Right lobe of liver (tissue), 6 donors: ENCODE results near the gene TRIL. TPM values are rescaled to one million over a fixed set of nuclear protein-coding genes. Genes with fewer than 3 reads are reported as not detected.

Experiments used
- ATAC-seq, 4 donors: fragments of 200-7000 bp; cut with Tn5 transposase; one replicate each; pipeline ENCODE4 v1.9.1; 2020; ENCODE audit warnings: mild to moderate bottlenecking in 4 of 4, moderate library complexity in 4 of 4
- DNase-seq, 3 donors: peaks; one replicate each; pipeline ENCODE4 v3.0.0-alpha.2; 2020
- H3K27ac ChIP-seq, 3 donors: fragments of 200-600 bp; one replicate each; pipeline ENCODE4 v1.8.0; 2022
- H3K27me3 ChIP-seq, 2 donors: fragments of 200-600 bp; one replicate each; pipeline ENCODE4 v1.8.0; 2022
- H3K36me3 ChIP-seq, 4 donors: fragments of 200-600 bp; sonication (generic) in 1 of 4; one replicate each; pipeline versions ENCODE4 v1.5.1 to v1.8.0; 2017 to 2022; ENCODE audit warnings: control low read depth in 1 of 4
- H3K4me1 ChIP-seq, 4 donors: fragments of 200-600 bp; sonication (generic) in 1 of 4; one replicate each; pipeline versions ENCODE4 v1.5.1 to v1.8.0; 2017 to 2022; ENCODE audit warnings: control low read depth in 1 of 4
- H3K4me3 ChIP-seq, 3 donors: fragments of 200-600 bp; one replicate each; pipeline ENCODE4 v1.8.0; 2022
- H3K9me3 ChIP-seq, 4 donors: fragments of 200-600 bp; sonication (generic) in 1 of 4; one replicate each; pipeline versions ENCODE4 v1.5.1 to v1.8.0; 2017 to 2022; ENCODE audit warnings: control low read depth in 1 of 4
- POLR2A ChIP-seq: fragments of 450-650 bp; IDR thresholded peaks from one replicate; pipeline ENCODE4 v1.6.1; 2017; ENCODE audit warnings: antibody characterized with exemption, mild to moderate bottlenecking
- WGBS: methylation state at CpG from one replicate; pipeline ENCODE4 v1.1.6; 2018; ENCODE audit warnings: low coverage, low lambda C conversion rate; ENCODE audit not compliant: insufficient coverage; ENCODE audit errors: missing lambda C conversion rate; 5-methylcytosine and 5-hydroxymethylcytosine counted together
- intact Hi-C, 2 donors: fragments of 100-400 bp; cut with DNase I; formaldehyde crosslinking; loops; one replicate each; pipeline versions ENCODE4 v1.11.2 to v1.14.1; 2022
- total RNA-seq, 6 experiments: library from RNA; depleted of rRNA in 2 of 6; stranded (reverse); fragments of >200 nt in 2 of 6; fragmentation: NEBNext Ultra II Directional in 3 of 6; extraction: Animal tissue kit (Norgen Biotek cat#: 25700) in 3 of 6; gene quantifications; one replicate each; pipeline versions ENCODE4 v1.1.0 to v1.2.4, GENCODE V29; 2016 to 2023
- TF ChIP-seq, protein P1 (sequence below), 4 donors: fragments of 200-600 bp in 3 of 4; fragments of 450-650 bp in 1 of 4; IDR thresholded peaks; one replicate each; pipeline versions ENCODE4 v1.5.1 to v1.8.0; 2016 to 2022; ENCODE audit warnings: antibody characterized with exemption in 4 of 4, mild to moderate bottlenecking in 2 of 4
- donor health status: DM: no; HTN: yes; CAD: no.
- donor health status: DM: no; HTN: no; CAD: no.
- donor health status: DM: no; HTN: no; CAD: no.
- donor health status: DM: no; HTN: yes; CAD: no.
- donor health status: DM: no; HTN: yes; CAD: no.

The TRIL gene
- total RNA-seq, 6 experiments from 2014 or later: 0.12 to 0.29 (median 0.21) TPM

DNA sequence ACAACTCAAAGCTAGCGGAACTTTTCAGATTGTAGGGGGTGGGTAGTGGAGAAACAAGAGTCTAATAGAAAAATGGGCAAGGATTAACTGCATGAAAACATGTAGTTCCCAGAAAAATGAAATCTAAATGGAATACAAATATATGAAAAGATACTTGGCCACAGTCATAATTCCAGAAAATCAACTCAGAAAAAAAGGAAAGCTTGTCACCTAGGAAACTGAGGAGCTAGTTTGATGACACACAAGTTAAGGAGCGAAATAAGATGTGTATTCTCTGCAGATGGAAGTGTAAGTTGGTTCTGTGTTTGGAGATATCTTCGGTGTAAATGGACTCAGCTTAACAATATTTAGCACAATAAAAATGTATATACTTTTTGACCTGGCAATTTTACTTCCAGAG lies 52.7 kb downstream of the TRIL start:
- no peaks in the 10 kb centered on the region for H3K27me3 ChIP-seq
- DNase-seq (no peak), ATAC-seq (no peak)
- H3K4me1 ChIP-seq: peaks cover 0 to 5% (median 0%) of the 10 kb centered on the region in 4 donors
- no peaks in the 10 kb centered on the region for H3K36me3 ChIP-seq
- TF ChIP-seq POLR2A: no peak
- TF ChIP-seq, protein P1, sequence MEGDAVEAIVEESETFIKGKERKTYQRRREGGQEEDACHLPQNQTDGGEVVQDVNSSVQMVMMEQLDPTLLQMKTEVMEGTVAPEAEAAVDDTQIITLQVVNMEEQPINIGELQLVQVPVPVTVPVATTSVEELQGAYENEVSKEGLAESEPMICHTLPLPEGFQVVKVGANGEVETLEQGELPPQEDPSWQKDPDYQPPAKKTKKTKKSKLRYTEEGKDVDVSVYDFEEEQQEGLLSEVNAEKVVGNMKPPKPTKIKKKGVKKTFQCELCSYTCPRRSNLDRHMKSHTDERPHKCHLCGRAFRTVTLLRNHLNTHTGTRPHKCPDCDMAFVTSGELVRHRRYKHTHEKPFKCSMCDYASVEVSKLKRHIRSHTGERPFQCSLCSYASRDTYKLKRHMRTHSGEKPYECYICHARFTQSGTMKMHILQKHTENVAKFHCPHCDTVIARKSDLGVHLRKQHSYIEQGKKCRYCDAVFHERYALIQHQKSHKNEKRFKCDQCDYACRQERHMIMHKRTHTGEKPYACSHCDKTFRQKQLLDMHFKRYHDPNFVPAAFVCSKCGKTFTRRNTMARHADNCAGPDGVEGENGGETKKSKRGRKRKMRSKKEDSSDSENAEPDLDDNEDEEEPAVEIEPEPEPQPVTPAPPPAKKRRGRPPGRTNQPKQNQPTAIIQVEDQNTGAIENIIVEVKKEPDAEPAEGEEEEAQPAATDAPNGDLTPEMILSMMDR (IDR thresholded peaks at IDR 0.05): no peak
- H3K27ac ChIP-seq: no peak overlapping the region
- no peaks in the 10 kb centered on the region for H3K9me3 ChIP-seq
- H3K4me3 ChIP-seq: no peak overlapping the region
- intact Hi-C loops: no loop called here
- 92% methylated on average over 3 of the region's 3 CpGs for WGBS

- Histone ChIP-seq H3K27ac (peak overlapping the region; percentile 48 to 75 (median 55)), H3K4me1 (peaks cover 0 to 5% (median 0%) of the 10 kb centered on the region in 4 donors), H3K36me3 (no peaks in the 10 kb centered on the region), H3K4me3 (peak overlapping the region; percentile 37 to 48 (median 40)), H3K9me3 (no peaks in the 10 kb centered on the region), H3K27me3 (no peaks in the 10 kb centered on the region)
- DNase-seq (peak in 1 of 3 donors; percentile 54), ATAC-seq (peak; percentile 67 to 77 (median 74))
- intact Hi-C loops: no loop called here
- TF ChIP-seq, protein P1 (IDR thresholded peaks at IDR 0.05): no peak
- no peak for TF ChIP-seq POLR2A
- 30% methylated on average over 10 of the region's 10 CpGs for WGBS
Measured at GRCh38 chr7:28904578-28905048, 53.5 kb downstream of the TRIL start.

DNA sequence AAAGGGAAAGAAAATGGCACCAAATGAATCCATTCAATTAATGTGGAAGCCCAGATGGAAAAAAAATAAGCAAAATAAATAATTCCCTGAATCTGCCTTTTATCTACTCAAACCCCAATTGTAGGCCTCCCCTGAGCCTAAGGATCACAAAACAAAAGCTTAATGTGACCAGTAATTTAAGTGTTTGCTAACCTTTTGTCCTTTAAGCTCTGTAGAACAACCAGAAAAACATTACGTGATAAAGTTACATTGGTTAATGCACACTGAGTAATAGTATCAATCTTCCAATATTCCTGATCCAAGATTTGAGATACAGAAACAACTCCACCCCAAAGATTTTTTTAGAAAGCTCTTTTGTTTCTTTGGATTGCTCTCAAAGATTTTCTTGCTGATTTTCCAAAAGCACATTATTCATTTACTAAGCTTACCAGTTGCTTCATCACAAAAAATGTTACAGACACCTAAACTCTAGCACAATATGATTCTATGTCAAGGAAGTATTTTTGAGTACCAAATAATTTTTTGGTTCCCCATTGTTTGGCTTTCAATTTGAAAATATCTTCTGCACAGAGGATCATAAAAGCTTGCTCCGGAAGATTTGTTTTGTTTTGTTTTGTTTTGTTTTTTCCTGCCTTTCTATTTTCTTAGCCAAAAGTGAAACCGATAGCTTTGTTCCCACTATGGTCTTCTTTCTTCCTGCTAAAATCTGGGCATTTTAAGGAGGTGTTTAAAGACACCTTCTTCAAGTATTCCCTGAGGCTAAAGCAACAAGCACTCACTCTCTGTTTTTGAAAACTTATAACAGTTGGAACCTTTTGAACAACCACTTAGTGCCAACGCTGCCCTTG lies 54.2 kb downstream of the TRIL start:
- intact Hi-C loops: no loop called here
- Histone ChIP-seq H3K4me3 (peak overlapping the region; percentile 37 to 48 (median 40)), H3K9me3 (no peaks in the 10 kb centered on the region), H3K27ac (peak overlapping the region; percentile 48 to 75 (median 55)), H3K4me1 (peaks cover 0 to 5% (median 0%) of the 10 kb centered on the region in 4 donors), H3K27me3 (no peaks in the 10 kb centered on the region), H3K36me3 (no peaks in the 10 kb centered on the region)
- TF ChIP-seq, protein P1 (IDR thresholded peaks at IDR 0.05): no peak
- no peak for TF ChIP-seq POLR2A
- 10% methylated on average over 4 of the region's 4 CpGs for WGBS
- ATAC-seq (peak; percentile 49 to 74 (median 70)), DNase-seq (no peak)

Other genes starting within 250 kb of the TRIL start
- gene CPVL, start 188.2 kb upstream of the TRIL start, total RNA-seq: 10 to 100 TPM in 2 of 6 experiments, 1 to 10 TPM in 4; 6.2 to 23.4 (median 8.8) TPM
- 10 to 100 TPM; 20.1 to 57.7 (median 31.5) TPM for gene CHN2, start 236.4 kb upstream of the TRIL start, total RNA-seq